K562 (cell line): Measurements from ENCODE around the gene TPK1. TPM values are rescaled to one million over a fixed set of nuclear protein-coding genes. Genes with fewer than 3 reads are reported as not detected.

Experiments
- ATF3 ChIP-seq, 2 experiments: fragments of 450-650 bp in 1 of 2; sonication (generic) in 1 of 2; formaldehyde crosslinking in 1 of 2; IDR thresholded peaks in 1 of 2; conservative IDR thresholded peaks in 1 of 2; 2 replicates each; pipeline versions ENCODE4 v1.6.1 to v1.8.1; 2016 to 2023; ENCODE audit warnings: mild to moderate bottlenecking in 2 of 2, moderate library complexity in 2 of 2, inconsistent platforms in 1 of 2, missing genetic modification reagents in 1 of 2
- CBX2 ChIP-seq: fragments of 200-600 bp; sonication (generic); IDR thresholded peaks from one replicate; pipeline ENCODE4 v1.6.1; 2012; ENCODE audit warnings: mild to moderate bottlenecking, low read length, inconsistent platforms; ENCODE audit not compliant: insufficient read depth, poor library complexity, severe bottlenecking
- ESRRB ChIP-seq: fragments of 250-450 bp; sonication (Bioruptor Pico); IDR thresholded peaks from 2 replicates; pipeline ENCODE4 v1.5.0; 2020; ENCODE audit warnings: mild to moderate bottlenecking, moderate library complexity, borderline replicate concordance
- HMBOX1 ChIP-seq: sonication (generic); IDR thresholded peaks from 2 replicates; pipeline ENCODE4 v1.6.1; 2016
- L3MBTL2 ChIP-seq: fragments of 450-650 bp; IDR thresholded peaks from 2 replicates; pipeline ENCODE4 v1.6.1; 2016; ENCODE audit warnings: mild to moderate bottlenecking, moderate library complexity
- SIN3A ChIP-seq, 2 experiments: fragments of 150-350 bp in 1 of 2; IDR thresholded peaks; 2 replicates each; pipeline ENCODE4 v1.6.1; 2011 to 2016; ENCODE audit warnings: borderline replicate concordance in 2 of 2, low read depth in 2 of 2, low read length in 2 of 2, mild to moderate bottlenecking in 2 of 2, moderate library complexity in 2 of 2; ENCODE audit not compliant: control insufficient read depth in 1 of 2
- SMAD4 ChIP-seq: fragments of 250-450 bp; sonication (Bioruptor Pico); conservative IDR thresholded peaks from 2 replicates; pipeline ENCODE4 v1.8.0; 2021; ENCODE audit warnings: inconsistent platforms, mild to moderate bottlenecking, moderate library complexity
- TAF9B ChIP-seq: fragments of 450-650 bp; IDR thresholded peaks from 2 replicates; pipeline ENCODE4 v1.6.1; 2018; ENCODE audit warnings: mild to moderate bottlenecking; ENCODE audit not compliant: partially characterized antibody
- ZBTB11 ChIP-seq, 3 experiments: fragments of 200-800 bp in 1 of 3; fragments of 250-450 bp in 1 of 3; fragments of 450-650 bp in 1 of 3; sonication (Bioruptor Pico) in 1 of 3; sonication (Bioruptor generic) in 1 of 3; formaldehyde crosslinking in 1 of 3; IDR thresholded peaks; 2 replicates each; pipeline versions ENCODE4 v1.6.1 to v1.8.0; 2016 to 2022; ENCODE audit warnings: mild to moderate bottlenecking in 2 of 3, missing genetic modification characterization in 2 of 3, missing compliant biosample characterization in 1 of 3, moderate library complexity in 1 of 3
- ZNF644 ChIP-seq: fragments of 200-800 bp; sonication (Bioruptor generic); IDR thresholded peaks from 2 replicates; pipeline ENCODE4 v1.6.1; 2016; ENCODE audit warnings: low read depth, missing genetic modification characterization, missing compliant biosample characterization
- polyA plus RNA-seq, 8 experiments: library from polyadenylated mRNA; depleted of rRNA in 4 of 8; stranded (reverse) in 5 of 8; unstranded in 3 of 8; fragments of >200 nt; fragmentation: Nextera tagmentation in 2 of 8; fragmentation: Illumina TruSeq in 1 of 8; extraction: Ambion mirVana in 2 of 8; extraction: Trizol in 1 of 8; gene quantifications; 2 replicates each; pipeline versions ENCODE4 v1.2.1 to v1.2.3, GENCODE V29; 2011 to 2014; ENCODE audit warnings: inconsistent platforms in 1 of 8, missing spikeins in 1 of 8
- total RNA-seq, 7 experiments: library from RNA; depleted of rRNA in 6 of 7; stranded (reverse); fragments of >200 nt in 6 of 7; fragmentation: Illumina TruSeq in 2 of 7; extraction: Trizol in 2 of 7; gene quantifications; 2 replicates each; pipeline versions ENCODE4 v1.2.1 to v1.2.3, GENCODE V29; 2011 to 2021; ENCODE audit warnings: low replicate concordance in 1 of 7

Gene TPK1
- total and polyA plus RNA-seq, 9 of the 15 experiments (the other 6 are each of a cell fraction or from before 2014, with no cell fraction given), result 5.1 to 16.2 (median 9.2) TPM

- no peak for TF ChIP-seq HMBOX1
- no peak for TF ChIP-seq ESRRB (CRISPR knock-in tag)
- peak; percentile 12; the same call in 1 of the 2 replicates for TF ChIP-seq L3MBTL2
- TF ChIP-seq ZNF644 (tag), result no peak
- peak; percentile 14; the same call in 1 of the 2 replicates for TF ChIP-seq ATF3 (IDR thresholded peaks at IDR 0.05)
- TF ChIP-seq ATF3 (CRISPR knock-in tag; conservative IDR thresholded peaks at IDR 0.05), result no peak
- peak; percentile 49; the same call in 1 of the 2 replicates for TF ChIP-seq SMAD4
- no peak for TF ChIP-seq SIN3A (IDR thresholded peaks at IDR 0.05; ENCODE audit: borderline replicate concordance in 2 of 2, control insufficient read depth in 1 of 2, low read depth in 2 of 2, low read length in 2 of 2)
- peak in 1 of 3 experiments; percentile 29; a peak in 1 of 6 replicates for TF ChIP-seq ZBTB11 (CRISPR knock-in tag; IDR thresholded peaks at IDR 0.05)
- no peak for TF ChIP-seq TAF9B
- TF ChIP-seq CBX2, result no peak
Observed at GRCh38 chr7:144842377-144842851, 6.6 kb upstream of the TPK1 start (continued).
